ENCODE data around the gene KIR3DL3.

DNA sequence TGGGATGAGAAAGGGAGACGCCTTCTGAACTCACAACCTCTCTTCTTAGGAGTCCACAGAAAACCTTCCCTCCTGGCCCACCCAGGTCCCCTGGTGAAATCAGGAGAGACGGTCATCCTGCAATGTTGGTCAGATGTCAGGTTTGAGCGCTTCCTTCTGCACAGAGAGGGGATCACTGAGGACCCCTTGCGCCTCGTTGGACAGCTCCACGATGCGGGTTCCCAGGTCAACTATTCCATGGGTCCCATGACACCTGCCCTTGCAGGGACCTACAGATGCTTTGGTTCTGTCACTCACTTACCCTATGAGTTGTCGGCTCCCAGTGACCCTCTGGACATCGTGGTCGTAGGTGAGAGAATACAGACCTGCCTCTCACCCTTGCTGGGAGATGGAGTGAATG is 3.3 kb downstream of the KIR3DL3 start:
- TF ChIP-seq, protein P1, sequence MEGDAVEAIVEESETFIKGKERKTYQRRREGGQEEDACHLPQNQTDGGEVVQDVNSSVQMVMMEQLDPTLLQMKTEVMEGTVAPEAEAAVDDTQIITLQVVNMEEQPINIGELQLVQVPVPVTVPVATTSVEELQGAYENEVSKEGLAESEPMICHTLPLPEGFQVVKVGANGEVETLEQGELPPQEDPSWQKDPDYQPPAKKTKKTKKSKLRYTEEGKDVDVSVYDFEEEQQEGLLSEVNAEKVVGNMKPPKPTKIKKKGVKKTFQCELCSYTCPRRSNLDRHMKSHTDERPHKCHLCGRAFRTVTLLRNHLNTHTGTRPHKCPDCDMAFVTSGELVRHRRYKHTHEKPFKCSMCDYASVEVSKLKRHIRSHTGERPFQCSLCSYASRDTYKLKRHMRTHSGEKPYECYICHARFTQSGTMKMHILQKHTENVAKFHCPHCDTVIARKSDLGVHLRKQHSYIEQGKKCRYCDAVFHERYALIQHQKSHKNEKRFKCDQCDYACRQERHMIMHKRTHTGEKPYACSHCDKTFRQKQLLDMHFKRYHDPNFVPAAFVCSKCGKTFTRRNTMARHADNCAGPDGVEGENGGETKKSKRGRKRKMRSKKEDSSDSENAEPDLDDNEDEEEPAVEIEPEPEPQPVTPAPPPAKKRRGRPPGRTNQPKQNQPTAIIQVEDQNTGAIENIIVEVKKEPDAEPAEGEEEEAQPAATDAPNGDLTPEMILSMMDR (IDR thresholded peaks at IDR 0.05): no peak
- no peak for TF ChIP-seq POLR2A (IDR thresholded peaks at IDR 0.05)
- no peak for TF ChIP-seq EP300 (IDR thresholded peaks at IDR 0.05; ENCODE audit: low read depth)
- no peak for TF ChIP-seq POLR2AphosphoS5 (IDR thresholded peaks at IDR 0.05)

All from transverse colon (tissue), 4 donors.